Thoracic aorta (tissue), 2 donors: ENCODE measurements around the gene PRND. TPM values are rescaled to one million over a fixed set of nuclear protein-coding genes. Genes with fewer than 3 reads are reported as not detected.

Source experiments
- ATAC-seq: fragments of 150-250 bp; one replicate; pipeline ENCODE4 v1.8.0; 2017; ENCODE audit warnings: low read depth; ENCODE audit not compliant: insufficient number of reproducible peaks, low FRiP score
- DNase-seq: peaks from one replicate; pipeline ENCODE4 v3.0.0-alpha.2; 2020; ENCODE audit warnings: low spot score
- H3K27ac ChIP-seq, 2 donors: fragments of 200-600 bp; sonication (generic); 1 replicate in 1 of 2; 2 replicates in 1 of 2; pipeline ENCODE4 v1.5.1; 2016; ENCODE audit warnings: mild to moderate bottlenecking in 2 of 2, moderate library complexity in 2 of 2
- H3K27me3 ChIP-seq: fragments of 200-600 bp; sonication (generic); replicated peaks from 2 replicates; pipeline ENCODE4 v1.6.0; 2016; ENCODE audit warnings: mild to moderate bottlenecking; ENCODE audit not compliant: insufficient read depth
- H3K36me3 ChIP-seq: fragments of 200-600 bp; sonication (generic); one replicate; pipeline ENCODE4 v1.5.1; 2016
- H3K4me1 ChIP-seq, 2 donors: fragments of 200-600 bp; sonication (generic); 1 replicate in 1 of 2; 2 replicates in 1 of 2; pipeline versions ENCODE4 v1.5.1 to v1.6.0; 2016; ENCODE audit warnings: low read depth in 2 of 2, mild to moderate bottlenecking in 1 of 2; ENCODE audit not compliant: control insufficient read depth in 1 of 2
- H3K4me3 ChIP-seq: fragments of 200-600 bp; sonication (generic); 2 replicates; pipeline ENCODE4 v1.5.1; 2016; ENCODE audit warnings: mild to moderate bottlenecking
- H3K9me3 ChIP-seq: fragments of 200-600 bp; sonication (generic); 2 replicates; pipeline ENCODE4 v1.5.1; 2016
- CTCF ChIP-seq: fragments of 200-600 bp; sonication (generic); IDR thresholded peaks from one replicate; pipeline ENCODE4 v1.5.1; 2019; ENCODE audit warnings: antibody characterized with exemption
- total RNA-seq, 2 donors: library from RNA; depleted of rRNA; stranded (reverse); fragments of >200 nt; gene quantifications; one replicate each; pipeline versions ENCODE4 v1.1.0 to v1.2.3, GENCODE V29; 2016

The PRND gene
- total RNA-seq, 2 donors from 2014 or later: not detected

- Histone ChIP-seq H3K27ac (no peak overlapping the region), H3K4me1 (peaks cover 0 to 3% of the 10 kb centered on the region in 2 donors), H3K36me3 (no peaks in the 10 kb centered on the region), H3K27me3 (no peaks in the 10 kb centered on the region), H3K9me3 (no peaks in the 10 kb centered on the region), H3K4me3 (no peak overlapping the region)
- DNase-seq (no peak), ATAC-seq (no peak)
- no peak for TF ChIP-seq CTCF
Measured at GRCh38 chr20:4724459-4725262, 3.0 kb downstream of the PRND start.

GRCh38 chr20:4725263-4725550 is 3.5 kb downstream of the PRND start:
- no peaks in the 10 kb centered on the region for H3K9me3 ChIP-seq
- no peak overlapping the region for H3K27ac ChIP-seq
- no peak for DNase-seq
- H3K36me3 ChIP-seq: no peaks in the 10 kb centered on the region
- ATAC-seq: no peak
- no peaks in the 10 kb centered on the region for H3K27me3 ChIP-seq
- peaks cover 0 to 3% of the 10 kb centered on the region in 2 donors for H3K4me1 ChIP-seq
- TF ChIP-seq CTCF: no peak
- no peak overlapping the region for H3K4me3 ChIP-seq

- DNase-seq: peak; percentile 16
- no peaks in the 10 kb centered on the region for H3K9me3 ChIP-seq
Measured at GRCh38 chr20:4726710-4727397, 5.1 kb downstream of the PRND start.

GRCh38 chr20:4728120-4728760 is 6.5 kb downstream of the PRND start:
- DNase-seq (no peak), ATAC-seq (no peak)
- Histone ChIP-seq H3K27ac (no peak overlapping the region), H3K36me3 (no peaks in the 10 kb centered on the region), H3K4me3 (no peak overlapping the region), H3K27me3 (no peaks in the 10 kb centered on the region), H3K9me3 (no peaks in the 10 kb centered on the region), H3K4me1 (no peaks in the 10 kb centered on the region)
- TF ChIP-seq CTCF: no peak

More at GRCh38 chr20:4726710-4727397, 5.1 kb downstream of the PRND start:
- Histone ChIP-seq H3K4me3 (peak overlapping the region; percentile 34), H3K27ac (no peak overlapping the region), H3K36me3 (no peaks in the 10 kb centered on the region), H3K4me1 (no peaks in the 10 kb centered on the region), H3K27me3 (no peaks in the 10 kb centered on the region)
- ATAC-seq: no peak
- no peak for TF ChIP-seq CTCF

- H3K9me3 ChIP-seq: no peaks in the 10 kb centered on the region
- DNase-seq (no peak), ATAC-seq (no peak)
- H3K27ac ChIP-seq: no peak overlapping the region
- no peaks in the 10 kb centered on the region for H3K36me3 ChIP-seq
- H3K27me3 ChIP-seq: no peaks in the 10 kb centered on the region
- H3K4me1 ChIP-seq: no peaks in the 10 kb centered on the region
- no peak overlapping the region for H3K4me3 ChIP-seq
- TF ChIP-seq CTCF: no peak
Measured at GRCh38 chr20:4729265-4729664, 7.6 kb downstream of the PRND start.
